Transverse colon (tissue), 4 donors: ENCODE measurements around the gene TIRAP.

Experiments used
- EP300 ChIP-seq: sonication (generic); formaldehyde crosslinking; IDR thresholded peaks from one replicate; pipeline ENCODE4 v1.6.1; 2017; ENCODE audit warnings: antibody characterized with exemption, low read depth
- POLR2A ChIP-seq: fragments of 450-650 bp; IDR thresholded peaks from one replicate; pipeline ENCODE4 v1.6.1; 2016; ENCODE audit warnings: antibody characterized with exemption, mild to moderate bottlenecking, moderate library complexity
- POLR2AphosphoS5 ChIP-seq, 3 donors: sonication (generic); formaldehyde crosslinking; IDR thresholded peaks; one replicate each; pipeline ENCODE4 v1.6.1; 2016; ENCODE audit warnings: antibody characterized with exemption in 3 of 3
- TF ChIP-seq, protein P1 (sequence below), 5 experiments: fragments of 200-600 bp in 3 of 5; fragments of 450-650 bp in 2 of 5; sonication (generic) in 3 of 5; IDR thresholded peaks; 1 replicate in 2 of 5; 2 replicates in 3 of 5; pipeline ENCODE4 v1.5.1; 2016 to 2017; ENCODE audit warnings: antibody characterized with exemption in 5 of 5, inconsistent platforms in 3 of 5, mild to moderate bottlenecking in 2 of 5, moderate library complexity in 1 of 5

GRCh38 chr11:126253265-126253664 is 29.6 kb upstream of the TIRAP start:
- TF ChIP-seq, protein P1, sequence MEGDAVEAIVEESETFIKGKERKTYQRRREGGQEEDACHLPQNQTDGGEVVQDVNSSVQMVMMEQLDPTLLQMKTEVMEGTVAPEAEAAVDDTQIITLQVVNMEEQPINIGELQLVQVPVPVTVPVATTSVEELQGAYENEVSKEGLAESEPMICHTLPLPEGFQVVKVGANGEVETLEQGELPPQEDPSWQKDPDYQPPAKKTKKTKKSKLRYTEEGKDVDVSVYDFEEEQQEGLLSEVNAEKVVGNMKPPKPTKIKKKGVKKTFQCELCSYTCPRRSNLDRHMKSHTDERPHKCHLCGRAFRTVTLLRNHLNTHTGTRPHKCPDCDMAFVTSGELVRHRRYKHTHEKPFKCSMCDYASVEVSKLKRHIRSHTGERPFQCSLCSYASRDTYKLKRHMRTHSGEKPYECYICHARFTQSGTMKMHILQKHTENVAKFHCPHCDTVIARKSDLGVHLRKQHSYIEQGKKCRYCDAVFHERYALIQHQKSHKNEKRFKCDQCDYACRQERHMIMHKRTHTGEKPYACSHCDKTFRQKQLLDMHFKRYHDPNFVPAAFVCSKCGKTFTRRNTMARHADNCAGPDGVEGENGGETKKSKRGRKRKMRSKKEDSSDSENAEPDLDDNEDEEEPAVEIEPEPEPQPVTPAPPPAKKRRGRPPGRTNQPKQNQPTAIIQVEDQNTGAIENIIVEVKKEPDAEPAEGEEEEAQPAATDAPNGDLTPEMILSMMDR (IDR thresholded peaks at IDR 0.05), result no peak
- TF ChIP-seq POLR2AphosphoS5 (IDR thresholded peaks at IDR 0.05) (no peak), POLR2A (no peak), EP300 (no peak)
